Body of pancreas (tissue), 4 donors: ENCODE data around the gene MRGPRD.

Source experiments
- CTCF ChIP-seq, 7 experiments: fragments of 450-650 bp in 4 of 7; fragments of 200-600 bp in 3 of 7; sonication (generic) in 3 of 7; IDR thresholded peaks; one replicate each; pipeline ENCODE4 v1.5.1; 2016 to 2019; ENCODE audit warnings: antibody characterized with exemption in 7 of 7
- POLR2A ChIP-seq, 3 donors: fragments of 450-650 bp; IDR thresholded peaks; one replicate each; pipeline ENCODE4 v1.6.1; 2016; ENCODE audit warnings: antibody characterized with exemption in 3 of 3, mild to moderate bottlenecking in 2 of 3

GRCh38 chr11:68976095-68976494, 4.7 kb downstream of the MRGPRD start:
- no peak for TF ChIP-seq CTCF (IDR thresholded peaks at IDR 0.05)
- TF ChIP-seq POLR2A (IDR thresholded peaks at IDR 0.05), result no peak
